WTC11 (cell line): ENCODE measurements around the gene NAALADL1.

Experiments
- AFF4 ChIP-seq: sonication (generic); formaldehyde crosslinking; IDR thresholded peaks from 2 replicates; pipeline ENCODE4 v1.8.1; 2023; ENCODE audit warnings: mild to moderate bottlenecking, missing genetic modification reagents, borderline replicate concordance
- ATF2 ChIP-seq: sonication (generic); formaldehyde crosslinking; IDR thresholded peaks from 2 replicates; pipeline ENCODE4 v1.8.1; 2022; ENCODE audit warnings: low read depth, missing genetic modification reagents, borderline replicate concordance
- CTCF ChIP-seq: fragments of 200-600 bp; IDR thresholded peaks from 2 replicates; pipeline ENCODE4 v1.8.0; 2022; ENCODE audit warnings: antibody characterized with exemption
- E2F5 ChIP-seq: sonication (generic); formaldehyde crosslinking; IDR thresholded peaks from 2 replicates; pipeline ENCODE4 v1.8.1; 2022; ENCODE audit warnings: mild to moderate bottlenecking, moderate library complexity, missing genetic modification reagents
- ESRRA ChIP-seq: sonication (generic); formaldehyde crosslinking; IDR thresholded peaks from 2 replicates; pipeline ENCODE4 v1.8.1; 2022; ENCODE audit warnings: mild to moderate bottlenecking, missing genetic modification reagents, borderline replicate concordance
- JAZF1 ChIP-seq: fragments of 250-450 bp; sonication (Bioruptor Pico); IDR thresholded peaks from 2 replicates; pipeline ENCODE4 v1.9.0; 2021; ENCODE audit warnings: moderate library complexity, mild to moderate bottlenecking, inconsistent platforms
- JUN ChIP-seq: sonication (generic); formaldehyde crosslinking; IDR thresholded peaks from 2 replicates; pipeline ENCODE4 v1.8.0; 2023; ENCODE audit warnings: mild to moderate bottlenecking, missing genetic modification reagents
- STAT6 ChIP-seq: sonication (generic); formaldehyde crosslinking; conservative IDR thresholded peaks from 2 replicates; pipeline ENCODE4 v1.8.1; 2023; ENCODE audit warnings: mild to moderate bottlenecking, low read depth, missing genetic modification reagents, moderate library complexity
- TEAD4 ChIP-seq: sonication (generic); formaldehyde crosslinking; IDR thresholded peaks from 2 replicates; pipeline ENCODE4 v1.8.0; 2022; ENCODE audit warnings: mild to moderate bottlenecking, missing genetic modification reagents
- TP53 ChIP-seq: sonication (generic); formaldehyde crosslinking; IDR thresholded peaks from 2 replicates; pipeline ENCODE4 v1.8.1; 2023; ENCODE audit warnings: mild to moderate bottlenecking, missing genetic modification reagents
- ZBTB21 ChIP-seq: sonication (generic); formaldehyde crosslinking; IDR thresholded peaks from 2 replicates; pipeline ENCODE4 v1.8.1; 2023; ENCODE audit warnings: mild to moderate bottlenecking, missing genetic modification reagents, borderline replicate concordance
- ZNF263 ChIP-seq: sonication (generic); formaldehyde crosslinking; IDR thresholded peaks from 2 replicates; pipeline ENCODE4 v1.8.1; 2022; ENCODE audit warnings: low read depth, mild to moderate bottlenecking, moderate library complexity, missing genetic modification reagents

GRCh38 chr11:64999478-64999877 is 58.9 kb downstream of the NAALADL1 start:
- no peak for TF ChIP-seq ZNF263 (CRISPR knock-in tag)
- TF ChIP-seq JUN: no peak
- TF ChIP-seq CTCF: no peak
- TF ChIP-seq JAZF1 (CRISPR knock-in tag): no peak
- TF ChIP-seq ZBTB21 (CRISPR knock-in tag): no peak
- TF ChIP-seq TEAD4: no peak
- TF ChIP-seq E2F5 (CRISPR knock-in tag): no peak
- TF ChIP-seq STAT6 (CRISPR knock-in tag): no peak
- TF ChIP-seq AFF4: no peak
- no peak for TF ChIP-seq ATF2 (CRISPR knock-in tag)
- TF ChIP-seq ESRRA (CRISPR knock-in tag): no peak
- TF ChIP-seq TP53: no peak
